ENCODE data around the gene GAGE12F. TPM values are rescaled to one million over a fixed set of nuclear protein-coding genes. Genes with fewer than 3 reads are reported as not detected.

Gene GAGE12F, protein sequence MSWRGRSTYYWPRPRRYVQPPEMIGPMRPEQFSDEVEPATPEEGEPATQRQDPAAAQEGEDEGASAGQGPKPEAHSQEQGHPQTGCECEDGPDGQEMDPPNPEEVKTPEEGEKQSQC
- total RNA-seq = not detected in 2 replicates

DNA sequence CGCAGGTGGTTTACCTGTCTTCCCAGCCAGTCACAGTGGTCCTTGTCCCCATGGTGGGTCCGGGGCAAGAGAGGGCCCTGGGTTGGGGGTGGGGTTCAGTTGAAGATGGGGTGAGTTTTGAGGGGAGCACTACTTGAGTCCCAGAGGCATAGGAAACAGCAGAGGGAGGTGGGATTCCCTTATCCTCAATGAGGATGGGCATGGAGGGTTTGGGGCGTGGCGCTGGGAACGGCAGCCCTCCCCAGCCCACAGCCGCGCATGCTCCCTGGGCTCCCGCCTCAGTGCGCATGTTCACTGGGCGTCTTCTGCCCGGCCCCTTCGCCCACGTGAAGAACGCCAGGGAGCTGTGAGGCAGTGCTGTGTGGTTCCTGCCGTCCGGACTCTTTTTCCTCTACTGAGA lies at the start of gene GAGE12F:
Gene GAGE12F (plus strand): TSS at position 301 of the 400 bp plus-strand sequence. CDS start 1,155 bp downstream, outside the sequence.

DNA sequence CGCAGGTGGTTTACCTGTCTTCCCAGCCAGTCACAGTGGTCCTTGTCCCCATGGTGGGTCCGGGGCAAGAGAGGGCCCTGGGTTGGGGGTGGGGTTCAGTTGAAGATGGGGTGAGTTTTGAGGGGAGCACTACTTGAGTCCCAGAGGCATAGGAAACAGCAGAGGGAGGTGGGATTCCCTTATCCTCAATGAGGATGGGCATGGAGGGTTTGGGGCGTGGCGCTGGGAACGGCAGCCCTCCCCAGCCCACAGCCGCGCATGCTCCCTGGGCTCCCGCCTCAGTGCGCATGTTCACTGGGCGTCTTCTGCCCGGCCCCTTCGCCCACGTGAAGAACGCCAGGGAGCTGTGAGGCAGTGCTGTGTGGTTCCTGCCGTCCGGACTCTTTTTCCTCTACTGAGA lies 28.8 kb upstream of the GAGE12F start, which contains the start of gene GAGE12C:
Gene GAGE12C (plus strand): TSS at position 301 of the 400 bp plus-strand sequence. CDS start 1,155 bp downstream, outside the sequence.

DNA sequence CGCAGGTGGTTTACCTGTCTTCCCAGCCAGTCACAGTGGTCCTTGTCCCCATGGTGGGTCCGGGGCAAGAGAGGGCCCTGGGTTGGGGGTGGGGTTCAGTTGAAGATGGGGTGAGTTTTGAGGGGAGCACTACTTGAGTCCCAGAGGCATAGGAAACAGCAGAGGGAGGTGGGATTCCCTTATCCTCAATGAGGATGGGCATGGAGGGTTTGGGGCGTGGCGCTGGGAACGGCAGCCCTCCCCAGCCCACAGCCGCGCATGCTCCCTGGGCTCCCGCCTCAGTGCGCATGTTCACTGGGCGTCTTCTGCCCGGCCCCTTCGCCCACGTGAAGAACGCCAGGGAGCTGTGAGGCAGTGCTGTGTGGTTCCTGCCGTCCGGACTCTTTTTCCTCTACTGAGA lies 19.2 kb upstream of the GAGE12F start, which contains the start of gene GAGE12D:
Gene GAGE12D (plus strand): TSS at position 301 of the 400 bp plus-strand sequence. CDS start 1,155 bp downstream, outside the sequence.

DNA sequence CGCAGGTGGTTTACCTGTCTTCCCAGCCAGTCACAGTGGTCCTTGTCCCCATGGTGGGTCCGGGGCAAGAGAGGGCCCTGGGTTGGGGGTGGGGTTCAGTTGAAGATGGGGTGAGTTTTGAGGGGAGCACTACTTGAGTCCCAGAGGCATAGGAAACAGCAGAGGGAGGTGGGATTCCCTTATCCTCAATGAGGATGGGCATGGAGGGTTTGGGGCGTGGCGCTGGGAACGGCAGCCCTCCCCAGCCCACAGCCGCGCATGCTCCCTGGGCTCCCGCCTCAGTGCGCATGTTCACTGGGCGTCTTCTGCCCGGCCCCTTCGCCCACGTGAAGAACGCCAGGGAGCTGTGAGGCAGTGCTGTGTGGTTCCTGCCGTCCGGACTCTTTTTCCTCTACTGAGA lies 9.7 kb upstream of the GAGE12F start, which contains the start of gene GAGE12E:
Gene GAGE12E (plus strand): TSS at position 301 of the 400 bp plus-strand sequence. CDS start 1,155 bp downstream, outside the sequence.

DNA sequence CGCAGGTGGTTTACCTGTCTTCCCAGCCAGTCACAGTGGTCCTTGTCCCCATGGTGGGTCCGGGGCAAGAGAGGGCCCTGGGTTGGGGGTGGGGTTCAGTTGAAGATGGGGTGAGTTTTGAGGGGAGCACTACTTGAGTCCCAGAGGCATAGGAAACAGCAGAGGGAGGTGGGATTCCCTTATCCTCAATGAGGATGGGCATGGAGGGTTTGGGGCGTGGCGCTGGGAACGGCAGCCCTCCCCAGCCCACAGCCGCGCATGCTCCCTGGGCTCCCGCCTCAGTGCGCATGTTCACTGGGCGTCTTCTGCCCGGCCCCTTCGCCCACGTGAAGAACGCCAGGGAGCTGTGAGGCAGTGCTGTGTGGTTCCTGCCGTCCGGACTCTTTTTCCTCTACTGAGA lies 9.5 kb downstream of the GAGE12F start, which contains the start of gene GAGE12G:
Gene GAGE12G (plus strand): TSS at position 301 of the 400 bp plus-strand sequence. CDS start 1,155 bp downstream, outside the sequence.

DNA sequence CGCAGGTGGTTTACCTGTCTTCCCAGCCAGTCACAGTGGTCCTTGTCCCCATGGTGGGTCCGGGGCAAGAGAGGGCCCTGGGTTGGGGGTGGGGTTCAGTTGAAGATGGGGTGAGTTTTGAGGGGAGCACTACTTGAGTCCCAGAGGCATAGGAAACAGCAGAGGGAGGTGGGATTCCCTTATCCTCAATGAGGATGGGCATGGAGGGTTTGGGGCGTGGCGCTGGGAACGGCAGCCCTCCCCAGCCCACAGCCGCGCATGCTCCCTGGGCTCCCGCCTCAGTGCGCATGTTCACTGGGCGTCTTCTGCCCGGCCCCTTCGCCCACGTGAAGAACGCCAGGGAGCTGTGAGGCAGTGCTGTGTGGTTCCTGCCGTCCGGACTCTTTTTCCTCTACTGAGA lies 19.0 kb downstream of the GAGE12F start, which contains the start of gene GAGE12H:
Gene GAGE12H (plus strand): TSS at position 301 of the 400 bp plus-strand sequence. CDS start 1,155 bp downstream, outside the sequence.

DNA sequence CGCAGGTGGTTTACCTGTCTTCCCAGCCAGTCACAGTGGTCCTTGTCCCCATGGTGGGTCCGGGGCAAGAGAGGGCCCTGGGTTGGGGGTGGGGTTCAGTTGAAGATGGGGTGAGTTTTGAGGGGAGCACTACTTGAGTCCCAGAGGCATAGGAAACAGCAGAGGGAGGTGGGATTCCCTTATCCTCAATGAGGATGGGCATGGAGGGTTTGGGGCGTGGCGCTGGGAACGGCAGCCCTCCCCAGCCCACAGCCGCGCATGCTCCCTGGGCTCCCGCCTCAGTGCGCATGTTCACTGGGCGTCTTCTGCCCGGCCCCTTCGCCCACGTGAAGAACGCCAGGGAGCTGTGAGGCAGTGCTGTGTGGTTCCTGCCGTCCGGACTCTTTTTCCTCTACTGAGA lies 28.6 kb downstream of the GAGE12F start, which contains the start of gene GAGE2A:
Gene GAGE2A (plus strand): TSS at position 301 of the 400 bp plus-strand sequence. CDS start 1,155 bp downstream, outside the sequence.

DNA sequence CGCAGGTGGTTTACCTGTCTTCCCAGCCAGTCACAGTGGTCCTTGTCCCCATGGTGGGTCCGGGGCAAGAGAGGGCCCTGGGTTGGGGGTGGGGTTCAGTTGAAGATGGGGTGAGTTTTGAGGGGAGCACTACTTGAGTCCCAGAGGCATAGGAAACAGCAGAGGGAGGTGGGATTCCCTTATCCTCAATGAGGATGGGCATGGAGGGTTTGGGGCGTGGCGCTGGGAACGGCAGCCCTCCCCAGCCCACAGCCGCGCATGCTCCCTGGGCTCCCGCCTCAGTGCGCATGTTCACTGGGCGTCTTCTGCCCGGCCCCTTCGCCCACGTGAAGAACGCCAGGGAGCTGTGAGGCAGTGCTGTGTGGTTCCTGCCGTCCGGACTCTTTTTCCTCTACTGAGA lies 38.1 kb downstream of the GAGE12F start, which contains the start of gene GAGE1:
Gene GAGE1 (plus strand): TSS at position 301 of the 400 bp plus-strand sequence. CDS start 1,155 bp downstream, outside the sequence.

Other genes with a start within 250 kb of the GAGE12F start
- not detected in 2 replicates for gene GAGE12J, start 238.8 kb upstream of the GAGE12F start, total RNA-seq
- not detected in 2 replicates for gene GAGE13, start 229.3 kb upstream of the GAGE12F start, total RNA-seq
- gene GAGE12C, start 28.7 kb upstream of the GAGE12F start, total RNA-seq = not detected in 2 replicates
- gene GAGE12D, start 19.1 kb upstream of the GAGE12F start, total RNA-seq = not detected in 2 replicates
- not detected in 2 replicates for gene GAGE12E, start 9.6 kb upstream of the GAGE12F start, total RNA-seq
- gene GAGE12G, start 9.6 kb downstream of the GAGE12F start, total RNA-seq = not detected in 2 replicates
- gene GAGE12H, start 19.1 kb downstream of the GAGE12F start, total RNA-seq = not detected in 2 replicates
- not detected in 2 replicates for gene GAGE2A, start 28.7 kb downstream of the GAGE12F start, total RNA-seq
- not detected in 2 replicates for gene GAGE1, start 38.2 kb downstream of the GAGE12F start, total RNA-seq
- not detected in 2 replicates for gene PAGE1, start 135.1 kb downstream of the GAGE12F start, total RNA-seq

Data from dermis lymphatic vessel endothelial cell (primary cell).